GM12878 (cell line): ENCODE measurements around the gene DCTN2. TPM values are rescaled to one million over a fixed set of nuclear protein-coding genes. Genes with fewer than 3 reads are reported as not detected.

Source experiments
- ATAC-seq: fragments of 200-7000 bp; cut with Tn5 transposase; 3 replicates; pipeline ENCODE4 v1.9.1; 2020; ENCODE audit warnings: mild to moderate bottlenecking, moderate library complexity
- BruUV-seq: library from RNA; stranded (reverse); fragments of 400-500 nt; replicated peaks from 2 replicates; lab custom pipeline; 2021; lab: Mats Ljungman, UMichigan
- CTCF ChIA-PET: fragments of 300-600 bp; sonication (Branson Sonifier 250); formaldehyde crosslinking; extraction: SDS; loops from one replicate; lab custom pipeline; 2021; ENCODE audit warnings: inconsistent platforms; lab: Yijun Ruan, JAX
- POLR2A ChIA-PET: fragments of 350-600 bp; formaldehyde crosslinking; extraction: SDS; loops from one replicate; lab custom pipeline; 2021; ENCODE audit warnings: inconsistent platforms; lab: Charles Lee
- RAD21 ChIA-PET: fragments of 300-600 bp; sonication (Branson Sonifier 250); formaldehyde crosslinking; loops from one replicate; lab custom pipeline; 2023; ENCODE audit warnings: antibody characterized with exemption; ENCODE audit not compliant: unreplicated experiment; lab: Charles Lee
- SMC1A ChIA-PET: fragments of 300-600 bp; sonication (Branson Sonifier 250); formaldehyde crosslinking; loops from one replicate; lab custom pipeline; 2023; ENCODE audit not compliant: unreplicated experiment, uncharacterized antibody; lab: Charles Lee
- DNase-seq: peaks from one replicate; pipeline ENCODE4 v3.0.0-alpha.2; 2011; ENCODE audit warnings: low read depth, low spot score
- FAIRE-seq: peaks from 3 replicates; lab custom pipeline; 2011; peaks lifted over from hg19 to GRCh38; lab: Jason Lieb, UNC
- H2AFZ ChIP-seq: 2 replicates; pipeline ENCODE4 v1.6.0; 2011; ENCODE audit warnings: low read depth, low read length, control low read depth; ENCODE audit not compliant: control insufficient read depth
- H3K27ac ChIP-seq: 2 replicates; pipeline ENCODE4 v1.5.1; 2011; ENCODE audit warnings: control low read depth; ENCODE audit not compliant: control insufficient read depth, insufficient read depth
- H3K27me3 ChIP-seq, 2 experiments: replicated peaks in 1 of 2; 2 replicates each; pipeline versions ENCODE4 v1.6.0 to v1.6.1; 2011; ENCODE audit warnings: low read length in 1 of 2; ENCODE audit not compliant: control insufficient read depth in 2 of 2, insufficient read depth in 2 of 2
- H3K36me3 ChIP-seq, 2 experiments: 2 replicates each; pipeline ENCODE4 v1.5.1; 2011; ENCODE audit warnings: low read length in 1 of 2; ENCODE audit not compliant: control insufficient read depth in 2 of 2, insufficient read depth in 2 of 2
- H3K4me1 ChIP-seq: 2 replicates; pipeline ENCODE4 v1.6.1; 2011; ENCODE audit warnings: mild to moderate bottlenecking, low read length, moderate library complexity, mixed read lengths; ENCODE audit not compliant: control insufficient read depth, insufficient read depth
- H3K4me2 ChIP-seq: 2 replicates; pipeline ENCODE4 v1.6.0; 2011; ENCODE audit warnings: control low read depth; ENCODE audit not compliant: control insufficient read depth, insufficient read depth
- H3K4me3 ChIP-seq: fragments of 200-600 bp; sonication (generic); 2 replicates; pipeline ENCODE4 v1.5.1; 2016
- H3K79me2 ChIP-seq: 2 replicates; pipeline ENCODE4 v1.6.0; 2011; ENCODE audit warnings: low read length; ENCODE audit not compliant: control insufficient read depth, insufficient read depth
- H3K9ac ChIP-seq: 2 replicates; pipeline ENCODE4 v1.8.0; 2011; ENCODE audit warnings: low read length, control low read depth, mixed read lengths; ENCODE audit not compliant: control insufficient read depth, insufficient read depth
- H3K9me3 ChIP-seq: replicated peaks from 3 replicates; pipeline ENCODE4 v1.5.1; 2011; ENCODE audit warnings: mild to moderate bottlenecking, low read length; ENCODE audit not compliant: control insufficient read depth, insufficient read depth
- H4K20me1 ChIP-seq: 2 replicates; pipeline ENCODE4 v1.6.0; 2011; ENCODE audit not compliant: control insufficient read depth, insufficient read depth
- ASH2L ChIP-seq: fragments of 300-600, 200-600 bp; sonication (generic); IDR thresholded peaks from 2 replicates; pipeline ENCODE4 v1.6.1; 2017; ENCODE audit warnings: low read depth, mild to moderate bottlenecking, borderline replicate concordance
- DPF2 ChIP-seq: fragments of 450-650 bp; IDR thresholded peaks from 2 replicates; pipeline ENCODE4 v1.6.1; 2017; ENCODE audit warnings: mild to moderate bottlenecking
- GABPA ChIP-seq: IDR thresholded peaks from 2 replicates; pipeline ENCODE4 v1.6.1; 2014; ENCODE audit warnings: antibody characterized with exemption, low read depth, mild to moderate bottlenecking, inconsistent platforms
- LARP7 ChIP-seq: fragments of 450-650 bp; IDR thresholded peaks from 2 replicates; pipeline ENCODE4 v1.6.1; 2017; ENCODE audit warnings: mild to moderate bottlenecking
- MXI1 ChIP-seq: fragments of 150-350 bp; IDR thresholded peaks from 2 replicates; pipeline ENCODE4 v1.6.1; 2011; ENCODE audit warnings: low read depth, mild to moderate bottlenecking, inconsistent platforms, low read length, improper control_type of control experiment
- MYB ChIP-seq: fragments of 150-350 bp; IDR thresholded peaks from 2 replicates; pipeline ENCODE4 v1.6.1; 2014; ENCODE audit warnings: mild to moderate bottlenecking, low read depth, low read length, borderline replicate concordance
- POLR2A ChIP-seq: IDR thresholded peaks from 2 replicates; pipeline ENCODE4 v1.6.1; 2011; ENCODE audit warnings: low read depth, mild to moderate bottlenecking, low read length
- SMARCA5 ChIP-seq: fragments of 450-650 bp; IDR thresholded peaks from 2 replicates; pipeline ENCODE4 v1.6.1; 2017; ENCODE audit warnings: mild to moderate bottlenecking
- WRNIP1 ChIP-seq: IDR thresholded peaks from 2 replicates; pipeline ENCODE4 v1.6.1; 2011; ENCODE audit warnings: low read depth, low read length, improper control_type of control experiment, borderline replicate concordance
- ZNF217 ChIP-seq: fragments of 450-650 bp; IDR thresholded peaks from 2 replicates; pipeline ENCODE4 v1.6.1; 2017; ENCODE audit warnings: antibody characterized with exemption, mild to moderate bottlenecking
- ZNF274 ChIP-seq: IDR thresholded peaks from one replicate; pipeline ENCODE4 v1.8.0; 2011; ENCODE audit not compliant: insufficient read length, insufficient read depth
- ZNF384 ChIP-seq: IDR thresholded peaks from 2 replicates; pipeline ENCODE4 v1.6.1; 2012; ENCODE audit warnings: low read depth, mild to moderate bottlenecking, low read length, improper control_type of control experiment, borderline replicate concordance
- WGBS: methylation state at CpG from one replicate; pipeline ENCODE4 v1.1.6; 2016; ENCODE audit warnings: low lambda C conversion rate; ENCODE audit not compliant: insufficient replicate concordance, insufficient coverage; ENCODE audit errors: missing lambda C conversion rate; 5-methylcytosine and 5-hydroxymethylcytosine counted together
- in situ Hi-C: fragments of 300-500 bp; cut with MboI; formaldehyde crosslinking; loops from 9 replicates; pipeline ENCODE4 v1.14.3; 2018; ENCODE audit warnings: mixed read lengths
- intact Hi-C: fragments of 100-400 bp; cut with micrococcal nuclease; formaldehyde crosslinking; loops from one replicate; pipeline ENCODE4 v1.14.2; 2022; ENCODE audit not compliant: unreplicated experiment
- polyA plus RNA-seq, 11 experiments: library from polyadenylated mRNA; depleted of rRNA in 4 of 11; unstranded in 6 of 11; stranded (reverse) in 5 of 11; fragments of >200 nt; fragmentation: Nextera tagmentation in 4 of 11; fragmentation: Illumina TruSeq in 1 of 11; extraction: Ambion mirVana in 4 of 11; extraction: Trizol in 1 of 11; gene quantifications; 1 replicate in 1 of 11; 2 replicates in 10 of 11; pipeline versions ENCODE4 v1.2.1 to v1.2.3, GENCODE V29; 2011 to 2016; ENCODE audit warnings: inconsistent platforms in 2 of 11, missing spikeins in 2 of 11, low read depth in 1 of 11
- total RNA-seq, 4 experiments: library from RNA; depleted of rRNA in 3 of 4; stranded (reverse); fragments of >200 nt in 3 of 4; fragmentation: Illumina TruSeq in 1 of 4; extraction: Trizol in 1 of 4; gene quantifications; 2 replicates each; pipeline versions ENCODE4 v1.2.1 to v1.2.3, GENCODE V29; 2013 to 2021
- TF ChIP-seq, protein P1 (sequence below): fragments of 450-650 bp; formaldehyde crosslinking; IDR thresholded peaks from 2 replicates; pipeline ENCODE4 v1.5.0; 2022; ENCODE audit warnings: mild to moderate bottlenecking, missing genetic modification characterization
- TF ChIP-seq, protein P2 (sequence below): IDR thresholded peaks from 2 replicates; pipeline ENCODE4 v1.6.1; 2012; ENCODE audit warnings: low read depth, low read length, improper control_type of control experiment
- TF ChIP-seq, protein P3 (sequence below): fragments of 450-650 bp; IDR thresholded peaks from 2 replicates; pipeline ENCODE4 v1.6.1; 2017; ENCODE audit warnings: borderline replicate concordance

Gene DCTN2
- total and polyA plus RNA-seq, 10 of the 15 experiments (the other 5 are each of a cell fraction or from before 2014, with no cell fraction given): 32.3 to 171 (median 100) TPM

DNA sequence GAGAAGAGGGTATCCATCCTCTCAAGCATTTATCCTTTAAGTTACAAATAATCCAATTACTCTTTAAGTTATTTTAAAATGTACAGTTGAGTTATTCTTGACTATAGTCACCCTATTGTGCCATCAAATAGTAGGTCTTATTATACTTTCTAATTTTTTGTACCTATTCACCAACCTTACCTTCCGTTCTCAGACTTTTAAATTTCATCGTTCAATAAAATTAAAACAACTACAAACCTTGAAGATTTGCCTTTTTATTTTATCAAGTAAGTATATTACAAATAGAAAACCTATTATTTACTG, 972 bp upstream of the DCTN2 start:
- no peak overlapping the region for H3K9ac ChIP-seq
- no peaks in the 10 kb centered on the region for H3K9me3 ChIP-seq

More for the DNA sequence above, 972 bp upstream of the DCTN2 start:
- Histone ChIP-seq H3K79me2 (peaks cover 19% of the 10 kb centered on the region), H3K4me3 (no peak overlapping the region), H3K27me3 (peaks cover 0 to under 1% of the 10 kb centered on the region in 2 experiments; a peak in 2 of 4 replicates), H3K36me3 (no peaks in the 10 kb centered on the region), H3K4me1 (peaks cover 9% of the 10 kb centered on the region; the same call in 1 of the 2 replicates), H4K20me1 (no peaks in the 10 kb centered on the region), H2AFZ (no peak overlapping the region), H3K27ac (no peak overlapping the region), H3K4me2 (no peak overlapping the region)
- ATAC-seq (no peak), FAIRE-seq (no peak), DNase-seq (no peak)
- 91% methylated on average over 2 of the region's 2 CpGs for WGBS
- ChIA-PET POLR2A (no interaction called here), SMC1A (no interaction called here), CTCF (no interaction called here), RAD21 (no interaction called here)
- BruUV-seq: no TSS peak
- in situ Hi-C loops (no loop called here), intact Hi-C loops (no loop called here)
- TF ChIP-seq, protein P1, sequence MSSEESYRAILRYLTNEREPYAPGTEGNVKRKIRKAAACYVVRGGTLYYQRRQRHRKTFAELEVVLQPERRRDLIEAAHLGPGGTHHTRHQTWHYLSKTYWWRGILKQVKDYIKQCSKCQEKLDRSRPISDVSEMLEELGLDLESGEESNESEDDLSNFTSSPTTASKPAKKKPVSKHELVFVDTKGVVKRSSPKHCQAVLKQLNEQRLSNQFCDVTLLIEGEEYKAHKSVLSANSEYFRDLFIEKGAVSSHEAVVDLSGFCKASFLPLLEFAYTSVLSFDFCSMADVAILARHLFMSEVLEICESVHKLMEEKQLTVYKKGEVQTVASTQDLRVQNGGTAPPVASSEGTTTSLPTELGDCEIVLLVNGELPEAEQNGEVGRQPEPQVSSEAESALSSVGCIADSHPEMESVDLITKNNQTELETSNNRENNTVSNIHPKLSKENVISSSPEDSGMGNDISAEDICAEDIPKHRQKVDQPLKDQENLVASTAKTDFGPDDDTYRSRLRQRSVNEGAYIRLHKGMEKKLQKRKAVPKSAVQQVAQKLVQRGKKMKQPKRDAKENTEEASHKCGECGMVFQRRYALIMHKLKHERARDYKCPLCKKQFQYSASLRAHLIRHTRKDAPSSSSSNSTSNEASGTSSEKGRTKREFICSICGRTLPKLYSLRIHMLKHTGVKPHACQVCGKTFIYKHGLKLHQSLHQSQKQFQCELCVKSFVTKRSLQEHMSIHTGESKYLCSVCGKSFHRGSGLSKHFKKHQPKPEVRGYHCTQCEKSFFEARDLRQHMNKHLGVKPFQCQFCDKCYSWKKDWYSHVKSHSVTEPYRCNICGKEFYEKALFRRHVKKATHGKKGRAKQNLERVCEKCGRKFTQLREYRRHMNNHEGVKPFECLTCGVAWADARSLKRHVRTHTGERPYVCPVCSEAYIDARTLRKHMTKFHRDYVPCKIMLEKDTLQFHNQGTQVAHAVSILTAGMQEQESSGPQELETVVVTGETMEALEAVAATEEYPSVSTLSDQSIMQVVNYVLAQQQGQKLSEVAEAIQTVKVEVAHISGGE (CRISPR knock-in tag): no peak
- TF ChIP-seq SMARCA5: no peak
- TF ChIP-seq, protein P2, sequence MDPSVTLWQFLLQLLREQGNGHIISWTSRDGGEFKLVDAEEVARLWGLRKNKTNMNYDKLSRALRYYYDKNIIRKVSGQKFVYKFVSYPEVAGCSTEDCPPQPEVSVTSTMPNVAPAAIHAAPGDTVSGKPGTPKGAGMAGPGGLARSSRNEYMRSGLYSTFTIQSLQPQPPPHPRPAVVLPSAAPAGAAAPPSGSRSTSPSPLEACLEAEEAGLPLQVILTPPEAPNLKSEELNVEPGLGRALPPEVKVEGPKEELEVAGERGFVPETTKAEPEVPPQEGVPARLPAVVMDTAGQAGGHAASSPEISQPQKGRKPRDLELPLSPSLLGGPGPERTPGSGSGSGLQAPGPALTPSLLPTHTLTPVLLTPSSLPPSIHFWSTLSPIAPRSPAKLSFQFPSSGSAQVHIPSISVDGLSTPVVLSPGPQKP: no peak
- TF ChIP-seq ZNF274: no peak
- TF ChIP-seq, protein P3, sequence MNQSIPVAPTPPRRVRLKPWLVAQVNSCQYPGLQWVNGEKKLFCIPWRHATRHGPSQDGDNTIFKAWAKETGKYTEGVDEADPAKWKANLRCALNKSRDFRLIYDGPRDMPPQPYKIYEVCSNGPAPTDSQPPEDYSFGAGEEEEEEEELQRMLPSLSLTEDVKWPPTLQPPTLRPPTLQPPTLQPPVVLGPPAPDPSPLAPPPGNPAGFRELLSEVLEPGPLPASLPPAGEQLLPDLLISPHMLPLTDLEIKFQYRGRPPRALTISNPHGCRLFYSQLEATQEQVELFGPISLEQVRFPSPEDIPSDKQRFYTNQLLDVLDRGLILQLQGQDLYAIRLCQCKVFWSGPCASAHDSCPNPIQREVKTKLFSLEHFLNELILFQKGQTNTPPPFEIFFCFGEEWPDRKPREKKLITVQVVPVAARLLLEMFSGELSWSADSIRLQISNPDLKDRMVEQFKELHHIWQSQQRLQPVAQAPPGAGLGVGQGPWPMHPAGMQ: no peak
- TF ChIP-seq ZNF384: no peak
- TF ChIP-seq WRNIP1: no peak
- TF ChIP-seq ASH2L: no peak
- no peak for TF ChIP-seq ZNF217
- TF ChIP-seq LARP7: no peak
- TF ChIP-seq MYB: no peak
- no peak for TF ChIP-seq MXI1
- no peak for TF ChIP-seq POLR2A
- TF ChIP-seq DPF2: no peak
- TF ChIP-seq GABPA: no peak
